ENCODE results near the gene ELL. TPM values are rescaled to one million over a fixed set of nuclear protein-coding genes. Genes with fewer than 3 reads are reported as not detected.
A peak's percentile ranks its signal among the peaks of the same experiment; 100 is the strongest.

Gene ELL
- total RNA-seq, 1 donor from 2014 or later: 11.0 TPM

GRCh38 chr19:18417250-18418028, 104.4 kb downstream of the ELL start:
- Mint-ChIP-seq H3K36me3 (ENCODE audit: low read depth, unreplicated experiment) (no peaks in the 10 kb centered on the region), H3K4me3 (ENCODE audit: unreplicated experiment) (peak overlapping the region; percentile 78), H3K27me3 (ENCODE audit: unreplicated experiment) (peaks cover 27% of the 10 kb centered on the region), H3K27ac (ENCODE audit: unreplicated experiment) (peak overlapping the region; percentile 94), H3K9me3 (ENCODE audit: unreplicated experiment) (no peaks in the 10 kb centered on the region), H3K4me1 (ENCODE audit: unreplicated experiment) (peaks cover 14% of the 10 kb centered on the region)
- TF ChIP-seq CTCF (IDR thresholded peaks at IDR 0.05; ENCODE audit: unreplicated experiment): no peak
- DNase-seq (ENCODE audit: low spot score): peak; percentile 92

GRCh38 chr19:18416778-18417249, 105.1 kb downstream of the ELL start:
- Mint-ChIP-seq H3K36me3 (ENCODE audit: low read depth, unreplicated experiment) (no peaks in the 10 kb centered on the region), H3K4me1 (ENCODE audit: unreplicated experiment) (peaks cover 14% of the 10 kb centered on the region), H3K4me3 (ENCODE audit: unreplicated experiment) (peak overlapping the region; percentile 78), H3K9me3 (ENCODE audit: unreplicated experiment) (no peaks in the 10 kb centered on the region), H3K27me3 (ENCODE audit: unreplicated experiment) (peaks cover 23% of the 10 kb centered on the region), H3K27ac (ENCODE audit: unreplicated experiment) (peak overlapping the region; percentile 94)
- no peak for TF ChIP-seq CTCF (IDR thresholded peaks at IDR 0.05; ENCODE audit: unreplicated experiment)
- peak; percentile 90 for DNase-seq (ENCODE audit: low spot score)

- no peak for TF ChIP-seq CTCF (IDR thresholded peaks at IDR 0.05; ENCODE audit: unreplicated experiment)
- no peak overlapping the region for H3K27ac Mint-ChIP-seq (ENCODE audit: unreplicated experiment)
- peaks cover 19% of the 10 kb centered on the region for H3K27me3 Mint-ChIP-seq (ENCODE audit: unreplicated experiment)
- H3K4me1 Mint-ChIP-seq (ENCODE audit: unreplicated experiment): peaks cover 14% of the 10 kb centered on the region
- no peak overlapping the region for H3K4me3 Mint-ChIP-seq (ENCODE audit: unreplicated experiment)
- no peaks in the 10 kb centered on the region for H3K9me3 Mint-ChIP-seq (ENCODE audit: unreplicated experiment)
- no peaks in the 10 kb centered on the region for H3K36me3 Mint-ChIP-seq (ENCODE audit: low read depth, unreplicated experiment)
- no peak for DNase-seq (ENCODE audit: low spot score)
Observed at GRCh38 chr19:18415178-18415867, 106.5 kb downstream of the ELL start.

GRCh38 chr19:18414504-18415177, 107.2 kb downstream of the ELL start:
- H3K27me3 Mint-ChIP-seq (ENCODE audit: unreplicated experiment): peaks cover 16% of the 10 kb centered on the region
- no peaks in the 10 kb centered on the region for H3K36me3 Mint-ChIP-seq (ENCODE audit: low read depth, unreplicated experiment)
- H3K9me3 Mint-ChIP-seq (ENCODE audit: unreplicated experiment): no peaks in the 10 kb centered on the region
- DNase-seq (ENCODE audit: low spot score): no peak
- H3K27ac Mint-ChIP-seq (ENCODE audit: unreplicated experiment): no peak overlapping the region
- no peak for TF ChIP-seq CTCF (IDR thresholded peaks at IDR 0.05; ENCODE audit: unreplicated experiment)
- no peak overlapping the region for H3K4me3 Mint-ChIP-seq (ENCODE audit: unreplicated experiment)
- peaks cover 14% of the 10 kb centered on the region for H3K4me1 Mint-ChIP-seq (ENCODE audit: unreplicated experiment)
